ENCODE data around the gene ZNF397.
A peak's percentile ranks its signal among the peaks of the same experiment; 100 is the strongest.
"Not testable (repeated sequence)": the region's sequence is repeated elsewhere in the genome, so short reads cannot be mapped to it uniquely, and the experiment has no call there.

Gene ZNF397

GRCh38 chr18:35240664-35241447, at the start of gene ZNF397:
Gene ZNF397, plus strand, starts transcription at chr18:35241034. Its CDS starts 1,437 bp downstream, at chr18:35242471.
- Mint-ChIP-seq H3K4me1 (peaks cover 9 to 18% of the 10 kb centered on the region in 2 donors), H3K27ac (peak within 1 kb of the TSS; percentile 100)
- ATAC-seq (replicated peaks) = peak; percentile 99

GRCh38 chr18:35191698-35192025, 49.2 kb upstream of the ZNF397 start:
- no peak overlapping the region for H3K27ac Mint-ChIP-seq
- no peak for ATAC-seq (replicated peaks)
- peaks cover 2 to 13% of the 10 kb centered on the region in 2 donors for H3K4me1 Mint-ChIP-seq
- H3K36me3 Mint-ChIP-seq = no peaks in the 10 kb centered on the region
- DNase-seq = no peak
- H3K27me3 Mint-ChIP-seq = no peaks in the 10 kb centered on the region
- no peak overlapping the region for H3K4me3 Mint-ChIP-seq
- H3K9me3 Mint-ChIP-seq = no peaks in the 10 kb centered on the region

More at GRCh38 chr18:35240664-35241447, at the start of gene ZNF397:
- peak; percentile 96 for DNase-seq
- Mint-ChIP-seq H3K27me3 (no peaks in the 10 kb centered on the region), H3K4me3 (peak within 1 kb of the TSS; percentile 95 to 98), H3K36me3 (peaks cover 34 to 35% of the 10 kb centered on the region in 2 donors), H3K9me3 (peaks cover 19 to 23% of the 10 kb centered on the region in 2 donors)

- Mint-ChIP-seq H3K9me3 (no peaks in the 10 kb centered on the region), H3K27ac (no peak overlapping the region), H3K36me3 (no peaks in the 10 kb centered on the region), H3K4me3 (no peak overlapping the region), H3K4me1 (peaks cover 2 to 7% of the 10 kb centered on the region in 2 donors), H3K27me3 (no peaks in the 10 kb centered on the region)
- ATAC-seq (replicated peaks) = no peak
- no peak for DNase-seq
Measured at GRCh38 chr18:35192415-35192814, 48.4 kb upstream of the ZNF397 start.

- no peaks in the 10 kb centered on the region for H3K27me3 Mint-ChIP-seq
- no peak overlapping the region for H3K27ac Mint-ChIP-seq
- ATAC-seq (replicated peaks) (no peak), DNase-seq (no peak)
- H3K4me1 Mint-ChIP-seq = peaks cover 2 to 7% of the 10 kb centered on the region in 2 donors
- no peak overlapping the region for H3K4me3 Mint-ChIP-seq
- H3K36me3 Mint-ChIP-seq = no peaks in the 10 kb centered on the region
- H3K9me3 Mint-ChIP-seq = no peaks in the 10 kb centered on the region
Measured at GRCh38 chr18:35193316-35193715, 47.5 kb upstream of the ZNF397 start.

- no peak overlapping the region for H3K4me3 Mint-ChIP-seq
- H3K4me1 Mint-ChIP-seq = peaks cover 0 to 3% of the 10 kb centered on the region in 2 donors
- no peak overlapping the region for H3K27ac Mint-ChIP-seq
- DNase-seq (no peak), ATAC-seq (replicated peaks) (no peak)
- H3K27me3 Mint-ChIP-seq = no peaks in the 10 kb centered on the region
- no peaks in the 10 kb centered on the region for H3K9me3 Mint-ChIP-seq
- no peaks in the 10 kb centered on the region for H3K36me3 Mint-ChIP-seq
Measured at GRCh38 chr18:35197296-35197695, 43.5 kb upstream of the ZNF397 start.

- DNase-seq = no peak
- Mint-ChIP-seq H3K9me3 (peaks cover 9 to 13% of the 10 kb centered on the region in 2 donors), H3K36me3 (peaks cover 3 to 9% of the 10 kb centered on the region in 2 donors), H3K4me3 (no peak overlapping the region), H3K4me1 (no peaks in the 10 kb centered on the region), H3K27me3 (peaks cover 0 to 9% of the 10 kb centered on the region in 2 donors), H3K27ac (no peak overlapping the region)
- ATAC-seq (replicated peaks) = no peak
Measured at GRCh38 chr18:35201256-35201931, 39.4 kb upstream of the ZNF397 start.

GRCh38 chr18:35203067-35203466, 37.8 kb upstream of the ZNF397 start:
- Mint-ChIP-seq H3K36me3 (peaks cover 3 to 9% of the 10 kb centered on the region in 2 donors), H3K4me3 (no peak overlapping the region), H3K27ac (no peak overlapping the region), H3K27me3 (peaks cover 0 to 9% of the 10 kb centered on the region in 2 donors), H3K9me3 (peaks cover 9 to 13% of the 10 kb centered on the region in 2 donors), H3K4me1 (no peaks in the 10 kb centered on the region)
- DNase-seq (no peak), ATAC-seq (replicated peaks) (no peak)

- no peaks in the 10 kb centered on the region for H3K4me1 Mint-ChIP-seq
- H3K36me3 Mint-ChIP-seq = peaks cover 3 to 9% of the 10 kb centered on the region in 2 donors
- DNase-seq = no peak
- H3K27me3 Mint-ChIP-seq = peaks cover 0 to 9% of the 10 kb centered on the region in 2 donors
- peaks cover 9 to 13% of the 10 kb centered on the region in 2 donors for H3K9me3 Mint-ChIP-seq
- ATAC-seq (replicated peaks) = no peak
- H3K27ac Mint-ChIP-seq = no peak overlapping the region
- H3K4me3 Mint-ChIP-seq = no peak overlapping the region
Measured at GRCh38 chr18:35205199-35205712, 35.6 kb upstream of the ZNF397 start.

GRCh38 chr18:35205746-35206458, 34.9 kb upstream of the ZNF397 start:
- H3K9me3 Mint-ChIP-seq = peaks cover 9 to 13% of the 10 kb centered on the region in 2 donors
- not testable (repeated sequence) for H3K4me1 Mint-ChIP-seq; H3K4me3 Mint-ChIP-seq; H3K36me3 Mint-ChIP-seq; ATAC-seq (replicated peaks); H3K27ac Mint-ChIP-seq; H3K27me3 Mint-ChIP-seq; DNase-seq

GRCh38 chr18:35215026-35215425, 25.8 kb upstream of the ZNF397 start:
- Mint-ChIP-seq H3K36me3 (no peaks in the 10 kb centered on the region), H3K4me3 (no peak overlapping the region), H3K4me1 (peaks cover 0 to 3% of the 10 kb centered on the region in 2 donors), H3K27ac (no peak overlapping the region), H3K27me3 (no peaks in the 10 kb centered on the region), H3K9me3 (no peaks in the 10 kb centered on the region)
- DNase-seq (no peak), ATAC-seq (replicated peaks) (no peak)

- H3K27ac Mint-ChIP-seq = not testable (repeated sequence)
Measured at GRCh38 chr18:35216611-35217010, 24.2 kb upstream of the ZNF397 start.

GRCh38 chr18:35219331-35219730, 21.5 kb upstream of the ZNF397 start:
- not testable (repeated sequence) for ATAC-seq (replicated peaks); H3K27me3 Mint-ChIP-seq; H3K4me1 Mint-ChIP-seq; DNase-seq; H3K9me3 Mint-ChIP-seq; H3K4me3 Mint-ChIP-seq; H3K27ac Mint-ChIP-seq; H3K36me3 Mint-ChIP-seq

More at GRCh38 chr18:35216611-35217010, 24.2 kb upstream of the ZNF397 start:
- H3K9me3 Mint-ChIP-seq; DNase-seq; H3K4me3 Mint-ChIP-seq; ATAC-seq (replicated peaks); H3K36me3 Mint-ChIP-seq; H3K27me3 Mint-ChIP-seq; H3K4me1 Mint-ChIP-seq: not testable (repeated sequence)

- H3K4me3 Mint-ChIP-seq = no peak overlapping the region
- no peak overlapping the region for H3K27ac Mint-ChIP-seq
- ATAC-seq (replicated peaks) (no peak), DNase-seq (no peak)
- no peaks in the 10 kb centered on the region for H3K9me3 Mint-ChIP-seq
- H3K36me3 Mint-ChIP-seq = no peaks in the 10 kb centered on the region
- no peaks in the 10 kb centered on the region for H3K27me3 Mint-ChIP-seq
- H3K4me1 Mint-ChIP-seq = no peaks in the 10 kb centered on the region
Measured at GRCh38 chr18:35220424-35220823, 20.4 kb upstream of the ZNF397 start.

GRCh38 chr18:35223797-35224196, 17.0 kb upstream of the ZNF397 start:
- ATAC-seq (replicated peaks) (no peak), DNase-seq (no peak)
- Mint-ChIP-seq H3K4me1 (no peaks in the 10 kb centered on the region), H3K36me3 (no peaks in the 10 kb centered on the region), H3K27ac (no peak overlapping the region), H3K4me3 (no peak overlapping the region), H3K27me3 (no peaks in the 10 kb centered on the region), H3K9me3 (no peaks in the 10 kb centered on the region)

Measured in stimulated activated naive B cell treated with anti-CD40 and anti-IgM and Interleukin-4, amounts not matched to agents 10 μg/mL and 1 μg/mL and 100 μg/mL, for 72 hours (primary cell).